Hepatocyte (in vitro differentiated cells): ENCODE measurements around the gene TEC. TPM values are rescaled to one million over a fixed set of nuclear protein-coding genes. Genes with fewer than 3 reads are reported as not detected.

Experiments
- DNase-seq: peaks from one replicate; pipeline ENCODE4 v3.0.0-alpha.2; 2016; ENCODE audit warnings: low spot score
- H2AFZ ChIP-seq: fragments of 200-600 bp; sonication (generic); 2 replicates; pipeline ENCODE4 v1.6.0; 2016; ENCODE audit warnings: antibody characterized with exemption, mild to moderate bottlenecking
- H3K27ac ChIP-seq: fragments of 200-600 bp; sonication (generic); 2 replicates; pipeline ENCODE4 v1.5.1; 2016; ENCODE audit warnings: mild to moderate bottlenecking
- H3K27me3 ChIP-seq: fragments of 200-600 bp; sonication (generic); 2 replicates; pipeline ENCODE4 v1.6.1; 2016
- H3K36me3 ChIP-seq: fragments of 200-600 bp; sonication (generic); replicated peaks from 2 replicates; pipeline ENCODE4 v1.5.1; 2016; ENCODE audit warnings: low read depth; ENCODE audit not compliant: insufficient read depth
- H3K4me1 ChIP-seq: fragments of 200-600 bp; sonication (generic); 2 replicates; pipeline ENCODE4 v1.5.1; 2016; ENCODE audit warnings: mild to moderate bottlenecking, moderate library complexity; ENCODE audit not compliant: insufficient read depth
- H3K4me2 ChIP-seq: fragments of 200-600 bp; sonication (generic); 2 replicates; pipeline ENCODE4 v1.6.0; 2016
- H3K4me3 ChIP-seq: fragments of 200-600 bp; sonication (generic); 2 replicates; pipeline ENCODE4 v1.5.1; 2016; ENCODE audit warnings: mild to moderate bottlenecking
- H3K79me2 ChIP-seq: fragments of 200-600 bp; sonication (generic); 2 replicates; pipeline ENCODE4 v1.6.0; 2017; ENCODE audit warnings: mild to moderate bottlenecking
- H3K9me2 ChIP-seq: fragments of 200-600 bp; sonication (generic); replicated peaks from 2 replicates; pipeline ENCODE4 v1.6.0; 2017; ENCODE audit warnings: mild to moderate bottlenecking; ENCODE audit not compliant: insufficient read depth
- H3K9me3 ChIP-seq: fragments of 200-600 bp; sonication (generic); 2 replicates; pipeline ENCODE4 v1.5.1; 2016; ENCODE audit warnings: low read depth, mild to moderate bottlenecking
- H4K20me1 ChIP-seq: fragments of 200-600 bp; sonication (generic); 2 replicates; pipeline ENCODE4 v1.6.0; 2016; ENCODE audit warnings: mild to moderate bottlenecking; ENCODE audit not compliant: insufficient read depth, poor library complexity, severe bottlenecking
- CTCF ChIP-seq: fragments of 200-600 bp; sonication (generic); IDR thresholded peaks from 2 replicates; pipeline ENCODE4 v1.5.1; 2016; ENCODE audit warnings: antibody characterized with exemption, mild to moderate bottlenecking; ENCODE audit not compliant: poor library complexity
- EZH2 ChIP-seq: fragments of 200-600 bp; sonication (generic); IDR thresholded peaks from 2 replicates; pipeline ENCODE4 v1.6.1; 2016; ENCODE audit warnings: antibody characterized with exemption, mild to moderate bottlenecking, borderline replicate concordance
- EZH2phosphoT487 ChIP-seq: fragments of 200-600 bp; sonication (generic); IDR thresholded peaks from one replicate; pipeline ENCODE4 v1.6.1; 2018; ENCODE audit warnings: antibody characterized with exemption, mild to moderate bottlenecking, low read depth, moderate library complexity; ENCODE audit not compliant: unreplicated experiment, severe bottlenecking
- WGBS: methylation state at CpG from one replicate; pipeline ENCODE4 v1.1.6; 2016; ENCODE audit warnings: low lambda C conversion rate; ENCODE audit errors: missing lambda C conversion rate; 5-methylcytosine and 5-hydroxymethylcytosine counted together
- polyA plus RNA-seq: library from polyadenylated mRNA; unstranded; fragments of >200 nt; fragmentation: Nextera tagmentation; extraction: Ambion mirVana; gene quantifications from 2 replicates; pipeline ENCODE4 v1.2.1, GENCODE V29; 2016
- total RNA-seq: library from RNA; depleted of rRNA; stranded (reverse); fragments of >200 nt; gene quantifications from 2 replicates; pipeline ENCODE4 v1.2.3, GENCODE V29; 2014

The TEC gene
- total and polyA plus RNA-seq, 2 experiments from 2014 or later: 1.3 to 2.1 TPM

- TF ChIP-seq CTCF: no peak
- TF ChIP-seq EZH2: no peak
- no peak for TF ChIP-seq EZH2phosphoT487
- no peak overlapping the region for H2AFZ ChIP-seq
- H3K4me3 ChIP-seq: no peak overlapping the region
- H3K79me2 ChIP-seq: no peaks in the 10 kb centered on the region
- no peaks in the 10 kb centered on the region for H3K36me3 ChIP-seq
- H3K4me1 ChIP-seq: no peaks in the 10 kb centered on the region
- no peaks in the 10 kb centered on the region for H3K9me2 ChIP-seq
- no peaks in the 10 kb centered on the region for H3K9me3 ChIP-seq
- no peaks in the 10 kb centered on the region for H3K27me3 ChIP-seq
- 91% methylated on average over 3 of the region's 3 CpGs for WGBS
- no peak for DNase-seq
- no peaks in the 10 kb centered on the region for H4K20me1 ChIP-seq
- no peak overlapping the region for H3K27ac ChIP-seq
- no peak overlapping the region for H3K4me2 ChIP-seq
Observed at GRCh38 chr4:48195853-48196252, 73.8 kb downstream of the TEC start.

GRCh38 chr4:48195374-48195773 is 74.3 kb downstream of the TEC start:
- H3K9me3 ChIP-seq: no peaks in the 10 kb centered on the region
- no peak for TF ChIP-seq EZH2
- no peaks in the 10 kb centered on the region for H4K20me1 ChIP-seq
- no peaks in the 10 kb centered on the region for H3K4me1 ChIP-seq
- H3K9me2 ChIP-seq: no peaks in the 10 kb centered on the region
- no peak overlapping the region for H3K27ac ChIP-seq
- no peak overlapping the region for H3K4me3 ChIP-seq
- no peaks in the 10 kb centered on the region for H3K36me3 ChIP-seq
- no peak for DNase-seq
- no peak overlapping the region for H3K4me2 ChIP-seq
- H3K27me3 ChIP-seq: no peaks in the 10 kb centered on the region
- no peaks in the 10 kb centered on the region for H3K79me2 ChIP-seq
- 41% methylated on average over 3 of the region's 3 CpGs for WGBS
- H2AFZ ChIP-seq: no peak overlapping the region

- no peaks in the 10 kb centered on the region for H4K20me1 ChIP-seq
- no peaks in the 10 kb centered on the region for H3K9me2 ChIP-seq
- no peaks in the 10 kb centered on the region for H3K9me3 ChIP-seq
- no peaks in the 10 kb centered on the region for H3K4me1 ChIP-seq
- no peak for DNase-seq
- H3K27ac ChIP-seq: no peak overlapping the region
- H3K27me3 ChIP-seq: no peaks in the 10 kb centered on the region
- H3K36me3 ChIP-seq: no peaks in the 10 kb centered on the region
- no peak overlapping the region for H3K4me3 ChIP-seq
- TF ChIP-seq EZH2 (no peak), EZH2phosphoT487 (no peak), CTCF (no peak)
- H3K79me2 ChIP-seq: no peaks in the 10 kb centered on the region
- no peak overlapping the region for H3K4me2 ChIP-seq
- WGBS: 71% methylated on average over 1 of the region's 1 CpG
- H2AFZ ChIP-seq: no peak overlapping the region
Observed at GRCh38 chr4:48194971-48195370, 74.7 kb downstream of the TEC start.

- no peaks in the 10 kb centered on the region for H3K9me2 ChIP-seq
- no peaks in the 10 kb centered on the region for H3K9me3 ChIP-seq
- DNase-seq: no peak
- no peaks in the 10 kb centered on the region for H3K27me3 ChIP-seq
- no peaks in the 10 kb centered on the region for H3K36me3 ChIP-seq
- H3K4me2 ChIP-seq: no peak overlapping the region
- no peaks in the 10 kb centered on the region for H3K79me2 ChIP-seq
- H3K27ac ChIP-seq: no peak overlapping the region
- 97% methylated on average over 3 of the region's 3 CpGs for WGBS
- H3K4me1 ChIP-seq: no peaks in the 10 kb centered on the region
- TF ChIP-seq CTCF (no peak), EZH2phosphoT487 (no peak)
- no peak overlapping the region for H3K4me3 ChIP-seq
- no peaks in the 10 kb centered on the region for H4K20me1 ChIP-seq
- no peak overlapping the region for H2AFZ ChIP-seq
Observed at GRCh38 chr4:48193921-48194468, 75.6 kb downstream of the TEC start.
